Measurements from ENCODE around the gene SPRY4.
"Not testable (repeated sequence)": the region's sequence is repeated elsewhere in the genome, so short reads cannot be mapped to it uniquely, and the experiment has no call there.

The SPRY4 gene

GRCh38 chr5:142314109-142314508, 10.7 kb downstream of the SPRY4 start:
- no peak for DNase-seq

GRCh38 chr5:142313682-142314081, 11.1 kb downstream of the SPRY4 start:
- DNase-seq: no peak

- DNase-seq: no peak
Observed at GRCh38 chr5:142313275-142313674, 11.5 kb downstream of the SPRY4 start.

- DNase-seq: no peak
Observed at GRCh38 chr5:142312399-142312798, 12.4 kb downstream of the SPRY4 start.

GRCh38 chr5:142311725-142312124, 13.1 kb downstream of the SPRY4 start:
- no peak for DNase-seq

- no peak for DNase-seq
Observed at GRCh38 chr5:142310803-142311202, 14.0 kb downstream of the SPRY4 start.

- DNase-seq: no peak
Observed at GRCh38 chr5:142309747-142310318, 15.0 kb downstream of the SPRY4 start.

GRCh38 chr5:142308358-142308757, 16.5 kb downstream of the SPRY4 start:
- no peak for DNase-seq

GRCh38 chr5:142307146-142307890, 17.5 kb downstream of the SPRY4 start:
- no peak for DNase-seq

- no peak for DNase-seq
Observed at GRCh38 chr5:142306077-142306502, 18.7 kb downstream of the SPRY4 start.

GRCh38 chr5:142305211-142305610, 19.6 kb downstream of the SPRY4 start:
- DNase-seq: no peak

- no peak for DNase-seq
Observed at GRCh38 chr5:142304013-142304701, 20.7 kb downstream of the SPRY4 start.

- DNase-seq: no peak
Observed at GRCh38 chr5:142303565-142303964, 21.3 kb downstream of the SPRY4 start.

GRCh38 chr5:142301540-142301939, 23.3 kb downstream of the SPRY4 start:
- no peak for DNase-seq

GRCh38 chr5:142300677-142301076, 24.1 kb downstream of the SPRY4 start:
- DNase-seq: no peak

GRCh38 chr5:142298789-142299188, 26.0 kb downstream of the SPRY4 start:
- no peak for DNase-seq

- DNase-seq: not testable (repeated sequence)
Observed at GRCh38 chr5:142297786-142298185, 27.0 kb downstream of the SPRY4 start.

GRCh38 chr5:142296914-142297417, 27.9 kb downstream of the SPRY4 start:
- no peak for DNase-seq

GRCh38 chr5:142295960-142296860, 28.6 kb downstream of the SPRY4 start:
- DNase-seq: no peak

- DNase-seq: no peak
Observed at GRCh38 chr5:142295084-142295758, 29.6 kb downstream of the SPRY4 start.

GRCh38 chr5:142293486-142293885, 31.3 kb downstream of the SPRY4 start:
- DNase-seq: no peak

GRCh38 chr5:142292808-142293207, 32.0 kb downstream of the SPRY4 start:
- no peak for DNase-seq

Data from hippocampal formation (tissue), 2 donors.